ENCODE results near the gene MAN2B1.

DNA sequence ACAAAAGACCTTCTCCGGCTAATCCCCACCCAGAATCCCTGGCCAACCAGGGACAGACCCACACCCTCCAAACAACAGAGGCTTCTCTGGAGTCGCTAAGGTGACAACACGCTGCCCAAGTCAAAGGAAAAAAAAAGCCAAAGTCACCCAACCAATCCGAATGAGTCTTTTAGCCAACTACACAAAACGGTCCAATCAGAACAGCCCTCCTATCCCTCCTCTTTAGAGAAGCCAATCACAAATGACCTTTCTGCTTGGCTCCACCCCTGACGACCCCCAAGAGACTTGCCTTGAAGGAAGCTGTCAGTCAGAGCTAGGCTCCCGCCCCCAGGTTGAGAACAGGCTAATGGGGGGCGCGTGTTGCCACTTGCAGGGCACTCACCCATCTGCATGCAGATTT is 36.5 kb upstream of the MAN2B1 start:
- TF ChIP-seq CTCF (IDR thresholded peaks at IDR 0.05) (no peak), POLR2A (IDR thresholded peaks at IDR 0.05) (no peak)
